ENCODE data around the gene ZMYND8.
A peak's percentile ranks its signal among the peaks of the same experiment; 100 is the strongest.
"Not testable (repeated sequence)": the region's sequence is repeated elsewhere in the genome, so short reads cannot be mapped to it uniquely, and the experiment has no call there.

Gene ZMYND8

DNA sequence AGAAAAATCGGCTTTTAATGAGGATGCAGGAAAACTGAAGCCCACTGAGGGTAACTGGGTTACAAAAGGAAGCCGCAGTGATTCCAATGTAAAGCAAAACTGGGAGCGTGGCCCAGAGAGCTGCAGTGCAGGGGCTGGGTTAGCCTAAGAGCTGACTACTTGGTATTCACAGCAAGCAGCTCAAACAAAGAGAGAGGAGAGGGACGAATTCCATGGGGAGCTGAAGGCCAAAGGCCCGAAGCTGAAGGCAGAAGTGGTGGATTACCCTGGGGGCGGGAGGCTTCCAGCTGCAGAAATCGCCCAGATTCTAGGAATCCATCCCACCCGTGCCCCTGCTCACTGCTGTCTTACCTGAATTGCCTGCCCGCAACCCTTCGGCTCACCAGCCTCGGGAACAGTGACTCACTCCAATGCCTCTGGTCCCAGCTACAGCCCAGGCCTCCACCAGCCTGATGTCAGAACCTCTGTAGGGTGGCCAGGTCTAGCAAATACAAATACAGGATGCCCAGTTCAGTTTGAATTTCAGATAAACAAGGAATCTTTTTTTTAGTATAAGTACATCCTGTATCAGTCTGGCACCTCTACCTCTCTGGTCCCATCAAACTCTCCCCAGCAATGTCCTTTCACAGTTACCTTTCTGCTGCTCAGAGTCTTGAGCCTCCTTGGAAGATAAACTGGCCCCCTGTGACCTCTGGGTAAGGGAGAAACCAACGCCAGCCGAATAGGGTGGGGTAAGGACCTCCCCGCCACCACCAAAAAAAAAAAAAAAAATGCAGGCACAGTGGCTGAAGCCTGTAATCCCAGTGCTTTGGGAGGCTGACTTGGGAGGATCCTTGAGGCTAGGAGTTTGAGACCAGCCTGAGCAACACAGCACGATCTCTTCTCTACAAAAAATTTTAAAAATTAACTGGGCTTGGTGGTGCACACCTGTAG is 14.6 kb upstream of the ZMYND8 start:
- no peak for DNase-seq

DNA sequence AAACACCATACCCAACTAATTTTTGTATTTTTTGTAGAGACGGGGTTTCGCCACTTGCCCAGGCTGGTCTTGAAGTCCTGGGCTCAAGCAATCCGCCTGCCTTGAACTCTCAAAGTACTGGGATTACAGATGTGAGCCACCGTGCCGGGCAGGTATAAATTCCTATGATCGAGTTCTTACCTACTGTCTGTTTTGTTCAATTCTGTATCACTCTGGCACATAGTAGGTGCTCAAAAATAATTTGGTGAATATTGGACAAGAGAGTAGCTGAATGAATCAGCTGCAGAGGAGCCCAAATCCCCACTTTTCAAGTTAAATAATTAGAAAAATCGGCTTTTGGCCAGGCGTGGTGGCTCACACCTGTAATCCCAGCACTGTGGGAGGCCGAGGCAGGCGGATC is 13.7 kb upstream of the ZMYND8 start:
- no peak for DNase-seq

DNA sequence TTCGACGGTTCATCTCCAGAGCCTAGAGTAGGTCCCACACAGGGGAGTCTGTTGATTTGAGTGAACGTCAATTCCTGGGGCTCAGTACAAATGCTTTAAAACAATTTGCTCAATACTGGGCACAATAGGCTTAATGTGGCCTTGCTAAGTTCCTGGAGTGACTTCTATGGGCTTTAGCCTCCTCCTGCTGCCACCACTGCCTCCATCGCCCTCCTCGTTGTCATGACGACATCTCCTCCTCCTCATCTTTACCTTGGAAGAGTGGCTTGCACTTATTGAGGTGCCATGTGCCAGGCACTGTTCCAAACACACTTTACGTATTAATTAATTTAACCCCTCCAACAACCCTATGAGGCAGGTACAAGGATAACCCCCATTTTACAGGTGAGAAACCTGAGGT is 11.8 kb upstream of the ZMYND8 start:
- DNase-seq, result no peak

DNA sequence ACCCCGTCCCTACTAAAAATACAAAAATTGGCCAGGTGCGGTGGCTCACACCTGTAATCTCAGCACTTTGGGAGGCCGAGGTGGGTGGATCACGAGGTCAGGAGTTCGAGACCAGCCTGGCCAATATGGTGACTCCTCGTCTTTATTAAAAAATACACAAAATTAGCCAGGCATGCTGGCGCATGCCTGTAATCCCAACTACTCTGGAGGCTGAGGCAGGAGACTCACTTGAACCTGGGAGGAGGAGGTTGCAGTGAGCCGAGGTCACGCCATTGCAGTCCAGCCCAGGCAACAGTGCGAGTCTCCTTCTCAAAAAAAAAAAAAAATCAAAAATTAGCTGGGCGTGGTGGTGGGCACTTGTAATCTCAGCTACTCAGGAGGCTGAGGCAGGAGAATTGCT is 9.8 kb upstream of the ZMYND8 start:
- not testable (repeated sequence) for DNase-seq

DNA sequence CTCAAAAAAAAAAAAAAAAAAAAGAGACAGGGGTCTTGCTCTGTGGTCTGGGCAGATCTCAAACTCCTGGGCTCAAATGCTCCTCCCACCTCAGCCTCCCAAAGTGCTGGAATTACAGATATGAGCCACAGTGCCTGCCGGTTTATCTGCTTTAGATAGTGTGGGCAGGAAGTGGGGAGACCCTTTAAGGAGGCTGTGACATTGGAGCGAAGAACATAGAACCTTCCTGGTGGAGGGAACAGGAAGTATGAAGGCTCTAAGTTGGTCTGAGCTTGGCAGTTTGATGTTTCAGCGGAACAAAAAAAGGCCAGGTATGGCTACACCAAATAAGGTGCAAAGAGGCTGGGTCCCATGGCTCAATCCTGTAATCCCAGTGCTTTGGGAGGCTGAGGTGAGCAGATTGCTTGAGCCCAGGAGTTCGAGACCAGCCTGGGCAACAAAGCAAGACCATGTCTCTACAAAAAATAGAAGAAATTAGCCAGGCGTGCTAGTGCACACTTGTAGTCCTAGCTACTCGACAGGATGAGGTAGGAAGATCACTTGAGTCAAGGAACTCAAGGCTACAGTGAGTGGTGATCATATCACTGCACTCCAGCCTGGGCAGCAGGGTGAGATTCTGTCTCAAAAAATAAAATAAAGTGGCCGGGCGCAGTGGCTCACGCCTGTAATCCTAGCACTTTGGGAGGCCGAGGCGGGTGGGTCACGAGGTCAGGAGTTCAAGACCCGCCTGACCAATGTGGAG is 8.7 kb upstream of the ZMYND8 start:
- no peak for DNase-seq

DNA sequence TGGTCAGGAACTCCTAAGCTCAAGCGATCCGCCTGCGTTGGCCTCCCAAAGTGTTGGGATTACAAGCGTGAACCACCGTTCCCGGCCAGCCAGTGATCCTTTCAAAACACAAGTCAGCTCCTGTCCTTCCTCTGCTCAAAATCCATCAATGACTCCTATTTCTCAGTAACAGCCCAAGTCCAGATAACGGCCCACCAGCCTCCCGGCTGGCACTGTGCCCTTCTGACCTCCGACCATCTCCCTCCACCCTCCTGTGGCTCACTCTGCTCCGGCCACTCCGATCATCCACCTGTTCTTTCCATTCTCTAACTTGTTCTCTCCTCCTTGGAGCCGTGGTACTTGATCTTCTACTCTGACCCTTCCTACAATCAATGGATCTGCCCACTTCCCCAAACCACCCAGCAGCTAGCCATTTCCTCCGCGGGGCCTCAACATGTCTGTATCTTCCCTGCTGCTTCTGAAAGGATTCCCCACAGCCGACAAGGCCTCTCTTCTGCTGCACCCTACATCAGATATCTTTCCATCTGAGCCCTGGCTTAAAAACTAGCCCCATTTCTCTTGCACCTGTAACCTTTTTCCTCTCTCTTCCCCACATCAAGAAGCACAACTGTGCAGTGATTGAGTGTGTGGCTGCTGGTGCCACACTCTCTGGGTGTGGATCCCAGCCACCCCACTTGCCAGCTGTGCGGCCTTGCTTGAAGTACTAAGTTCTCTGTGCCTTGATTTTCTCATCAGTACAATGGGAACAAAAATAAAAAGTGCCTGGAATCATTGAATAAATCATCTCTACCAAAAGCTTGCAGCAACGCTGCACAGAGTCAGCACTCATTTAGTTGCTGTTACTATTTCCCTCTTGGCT is 6.1 kb upstream of the ZMYND8 start:
- no peak for DNase-seq

DNA sequence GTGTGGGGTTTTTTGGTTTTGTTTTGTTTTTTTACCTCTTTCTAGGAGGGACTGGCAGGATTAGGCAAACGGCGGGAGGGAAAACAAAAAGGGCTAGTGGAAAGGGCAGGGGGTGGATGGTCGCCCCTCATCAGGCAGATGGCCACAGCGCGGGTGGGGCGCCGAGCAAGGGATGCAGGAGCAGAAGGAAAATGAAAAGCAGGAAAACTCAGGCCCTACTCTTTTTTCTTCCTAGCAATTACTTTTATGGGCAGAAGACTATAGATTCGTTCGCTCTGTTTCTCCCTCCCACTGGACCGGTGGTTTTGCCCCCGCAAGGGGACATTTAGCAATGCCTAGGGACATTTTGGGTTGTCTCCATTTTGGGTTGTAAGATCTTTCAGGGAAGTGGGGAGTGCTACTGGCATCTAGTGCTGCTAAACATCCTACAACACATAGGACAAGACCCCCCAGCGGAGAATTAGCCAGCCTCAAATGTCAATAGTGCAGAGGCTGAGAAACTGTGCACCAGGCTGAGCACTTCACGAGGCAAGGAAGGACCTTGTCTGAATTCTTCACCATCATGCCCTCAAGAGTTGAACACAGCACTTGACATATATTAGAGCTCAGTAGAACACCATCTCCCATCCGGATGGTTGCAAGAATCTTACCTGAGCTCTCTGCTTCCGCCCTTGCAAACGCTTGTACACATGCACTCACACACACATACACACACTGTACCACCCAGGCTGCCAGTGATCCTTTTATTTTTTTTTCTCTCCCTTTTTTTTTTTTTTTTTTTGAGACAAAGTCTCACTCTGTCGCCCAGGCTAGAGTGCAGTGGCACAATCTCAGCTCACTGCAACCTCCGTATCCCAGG is 4.8 kb upstream of the ZMYND8 start:
- DNase-seq, result no peak

DNA sequence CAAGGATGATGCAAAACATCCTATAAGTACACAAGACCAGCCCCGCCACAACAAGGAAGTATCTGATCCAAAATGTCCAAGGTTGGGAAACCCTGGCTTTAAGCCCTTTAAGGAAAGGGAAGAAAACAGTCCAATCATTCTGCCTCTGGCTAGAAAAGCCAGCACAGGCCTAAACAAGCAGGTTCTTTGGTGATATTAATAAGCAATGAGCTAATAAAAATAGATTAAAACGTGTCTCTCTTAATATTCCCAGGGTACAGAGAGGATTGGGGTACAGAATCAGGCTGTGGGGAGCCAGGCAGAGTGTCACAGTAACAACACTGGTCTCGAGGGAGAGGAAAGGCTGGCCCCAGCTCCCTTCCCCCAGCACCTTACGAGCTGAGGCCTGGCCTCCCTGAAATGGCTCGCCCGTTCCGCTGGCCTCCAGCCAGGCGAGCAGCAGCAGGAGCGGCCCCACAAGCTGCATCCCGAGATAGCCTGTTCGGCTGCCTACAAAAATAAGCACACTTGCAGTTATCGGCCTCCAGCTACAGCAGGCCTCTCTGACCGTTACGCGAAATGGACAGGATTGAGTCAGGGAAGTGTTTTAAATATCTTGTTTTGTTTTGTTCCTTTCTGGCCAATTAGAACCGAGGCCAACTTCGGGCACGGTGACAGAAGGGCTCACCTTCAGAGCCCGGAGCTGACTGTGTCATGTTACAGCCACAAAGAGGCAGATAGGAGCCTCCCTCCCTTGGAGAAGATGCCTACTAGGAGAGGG is 4.0 kb upstream of the ZMYND8 start:
- no peak for DNase-seq

DNA sequence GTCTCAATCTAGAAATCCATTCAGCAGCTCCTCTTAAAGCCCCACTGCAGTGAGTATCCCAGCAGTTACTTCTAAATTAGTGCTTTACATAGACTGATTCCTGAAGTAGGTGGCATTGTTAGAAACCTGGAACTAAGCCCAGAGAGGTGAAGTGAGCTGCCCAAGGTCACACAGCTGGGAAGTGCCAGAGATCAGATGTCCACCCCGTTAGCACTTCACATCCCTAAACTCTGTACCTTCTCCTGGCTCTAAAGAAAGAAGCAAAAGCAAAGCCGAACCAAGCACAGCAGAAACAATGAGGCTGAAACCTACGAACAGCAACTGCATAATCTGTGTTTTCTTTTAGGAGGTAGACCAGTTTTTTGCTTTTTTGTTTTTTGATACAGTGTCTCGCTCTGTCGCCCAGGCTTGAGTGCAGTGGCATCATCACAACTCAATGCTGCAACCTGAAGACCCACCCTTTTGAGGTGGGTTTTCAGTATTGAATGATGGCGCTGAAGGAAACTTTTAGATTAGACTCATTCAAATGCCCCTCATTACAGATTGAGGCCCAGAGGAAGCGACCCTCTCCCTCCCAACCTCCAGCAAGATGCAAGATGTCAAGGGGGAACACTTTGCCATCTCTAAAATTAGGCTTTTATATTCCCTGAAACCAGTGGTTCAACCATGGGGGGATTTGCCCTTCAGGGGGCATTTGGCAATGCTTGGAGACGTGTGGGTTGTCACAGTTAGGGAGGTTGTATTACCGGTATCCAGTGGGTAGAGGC is 3.2 kb upstream of the ZMYND8 start:
- DNase-seq, result no peak

DNA sequence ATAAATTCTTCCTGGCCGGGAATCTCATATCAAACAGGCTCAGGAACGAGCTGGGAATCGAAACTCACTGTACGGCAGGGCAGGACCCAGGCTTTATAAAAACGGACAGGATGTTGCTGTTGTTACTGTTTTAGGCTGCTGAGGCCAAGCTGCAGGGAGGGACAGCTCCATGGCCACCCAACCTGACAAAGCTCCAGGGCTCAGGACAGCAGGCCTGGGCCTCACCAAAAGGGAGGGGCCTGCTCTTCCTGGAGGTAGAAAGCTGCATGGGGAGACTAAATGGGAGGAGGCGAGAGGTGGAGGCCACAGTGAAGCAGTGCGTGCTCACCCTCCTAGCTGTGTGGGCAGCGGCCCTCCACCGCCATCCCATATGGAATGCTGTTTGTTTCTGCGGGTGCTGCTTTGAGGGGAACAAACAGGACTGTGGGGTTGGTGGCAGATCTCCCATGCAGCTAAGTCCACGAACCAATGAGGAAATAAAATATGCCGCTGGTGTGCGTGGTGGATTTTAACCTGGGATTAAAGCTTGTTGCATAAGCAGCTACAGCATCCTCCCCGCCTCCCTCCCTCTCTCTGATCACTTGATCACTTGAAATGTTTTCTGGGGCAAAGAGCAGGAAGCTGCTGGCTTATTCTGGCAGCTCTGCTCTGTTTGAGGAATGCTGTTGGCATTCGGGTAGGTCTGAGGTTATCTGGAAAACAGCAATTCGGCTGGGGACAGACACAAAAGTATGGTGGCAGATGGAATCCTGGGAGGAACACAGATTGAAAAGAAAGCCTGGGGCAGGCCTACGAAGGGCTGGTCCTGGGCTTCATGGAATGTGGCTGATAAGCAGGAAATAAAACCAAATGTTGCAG is 2.4 kb upstream of the ZMYND8 start:
- no peak for DNase-seq

DNA sequence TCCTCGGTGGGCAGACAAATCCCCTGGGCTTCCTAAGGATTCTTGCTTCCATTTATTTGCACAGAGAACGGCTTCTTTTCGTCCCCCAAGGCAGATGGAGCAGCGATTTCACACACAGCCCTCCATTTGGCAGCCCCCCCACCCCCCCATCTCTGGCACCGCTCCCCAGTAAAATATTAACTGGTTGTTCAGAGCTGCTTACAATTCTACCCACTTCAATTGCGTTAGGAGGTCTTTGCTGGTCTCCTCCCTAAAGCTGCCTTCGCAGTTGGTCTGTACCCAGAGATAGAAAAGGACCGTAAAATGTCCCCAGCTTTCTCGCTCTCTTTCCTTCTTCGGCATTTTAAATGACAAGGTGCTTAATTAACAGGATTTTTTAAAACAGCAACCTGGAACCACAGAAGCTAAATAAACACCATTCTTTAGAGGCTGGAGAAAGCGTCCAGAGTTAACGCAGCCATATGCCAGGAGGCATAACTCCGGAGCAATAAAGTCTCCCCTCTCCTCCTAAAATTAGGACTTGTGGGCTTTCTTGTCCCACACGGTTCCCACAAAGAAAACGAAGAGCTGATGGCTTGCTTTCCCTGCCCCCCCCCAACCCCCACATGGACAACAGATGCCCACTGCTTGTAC is 1.7 kb upstream of the ZMYND8 start:
- no peak for DNase-seq

DNA sequence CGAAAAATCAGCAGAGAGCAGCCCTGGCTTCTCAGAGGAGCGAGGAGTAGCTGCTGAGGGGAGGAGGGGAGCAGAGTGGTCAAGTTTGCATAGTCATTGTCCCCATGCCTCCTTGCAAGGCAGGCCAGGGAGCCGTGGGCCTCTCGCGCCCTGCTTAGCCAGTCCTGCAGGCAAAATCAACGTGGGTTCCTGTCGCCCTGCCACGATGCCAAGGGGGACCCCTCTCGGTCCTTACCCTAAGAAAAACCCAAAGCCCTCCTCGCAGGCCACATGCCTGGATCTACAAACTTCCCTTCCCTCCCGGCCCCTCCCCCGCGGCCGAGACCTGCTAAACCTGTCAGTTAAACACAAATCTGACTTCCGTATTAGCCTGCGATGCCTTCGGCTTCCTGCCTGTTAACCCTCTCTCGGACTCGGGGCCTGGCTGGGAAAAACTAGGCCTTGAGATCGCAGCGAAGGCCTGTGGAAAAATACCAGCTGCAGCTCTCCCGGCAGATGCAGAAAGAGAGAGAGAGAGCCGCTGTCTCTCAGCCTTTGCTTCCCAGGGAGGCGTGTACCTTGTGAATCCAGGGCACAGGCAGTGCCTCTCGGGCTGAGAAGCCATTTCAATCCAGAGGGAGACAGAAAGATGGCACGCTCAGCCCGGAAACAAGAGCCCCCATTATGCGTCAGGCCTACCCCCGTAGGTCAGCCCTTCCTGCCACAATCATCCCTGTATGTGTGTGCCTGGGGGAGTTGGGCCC is 968 bp upstream of the ZMYND8 start:
- peak; percentile 63 for DNase-seq

DNA sequence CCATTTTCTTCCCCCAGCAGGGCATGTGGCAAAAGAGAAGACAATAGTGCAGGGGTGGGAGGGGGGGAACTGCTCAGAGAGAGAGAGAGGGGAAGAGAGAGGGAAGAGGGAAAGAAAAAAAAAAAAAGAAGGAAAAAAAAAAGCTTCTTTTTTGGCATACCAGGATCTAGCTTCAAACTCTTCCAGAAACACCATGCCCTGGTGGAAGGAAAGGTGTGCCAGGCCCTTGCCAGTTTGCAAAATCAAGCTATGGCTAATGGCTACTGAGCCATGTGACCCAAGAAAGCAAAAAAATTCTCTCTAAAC is 326 bp downstream of the ZMYND8 start:
- no peak for DNase-seq

DNA sequence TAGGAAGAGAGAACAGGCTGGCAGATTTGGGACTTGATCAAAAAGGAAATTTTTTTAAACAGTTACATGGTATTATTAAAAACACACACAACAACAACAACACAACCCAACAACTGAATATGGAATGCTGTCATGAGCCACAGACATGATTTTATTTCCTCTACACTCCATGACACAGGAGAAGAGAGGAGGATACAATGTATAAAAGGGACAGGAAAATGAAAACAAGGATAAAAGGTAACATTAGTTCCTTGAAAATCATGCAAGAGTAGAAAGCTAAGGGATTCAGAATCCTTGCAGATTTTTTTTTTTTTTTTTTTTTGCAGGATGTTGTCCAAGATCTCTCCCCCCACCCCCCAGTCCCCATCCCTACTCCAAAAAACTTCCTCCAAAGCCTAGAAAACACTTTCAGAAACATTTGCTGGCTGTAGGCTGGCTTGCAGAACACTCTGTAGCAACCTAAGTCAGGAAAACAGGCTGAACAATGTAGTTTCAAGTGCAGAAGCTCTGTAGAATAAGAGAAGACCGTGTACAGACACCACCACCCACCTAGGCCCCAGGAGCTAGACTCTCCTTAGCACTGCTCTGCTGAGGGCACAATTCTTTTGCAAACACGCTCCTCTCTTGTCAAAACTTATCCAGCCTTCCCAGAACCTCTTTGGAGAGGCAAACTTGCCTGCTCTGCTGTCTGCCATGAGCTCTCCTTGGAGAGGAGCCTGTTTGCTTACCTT is 845 bp downstream of the ZMYND8 start:
- DNase-seq, result no peak

DNA sequence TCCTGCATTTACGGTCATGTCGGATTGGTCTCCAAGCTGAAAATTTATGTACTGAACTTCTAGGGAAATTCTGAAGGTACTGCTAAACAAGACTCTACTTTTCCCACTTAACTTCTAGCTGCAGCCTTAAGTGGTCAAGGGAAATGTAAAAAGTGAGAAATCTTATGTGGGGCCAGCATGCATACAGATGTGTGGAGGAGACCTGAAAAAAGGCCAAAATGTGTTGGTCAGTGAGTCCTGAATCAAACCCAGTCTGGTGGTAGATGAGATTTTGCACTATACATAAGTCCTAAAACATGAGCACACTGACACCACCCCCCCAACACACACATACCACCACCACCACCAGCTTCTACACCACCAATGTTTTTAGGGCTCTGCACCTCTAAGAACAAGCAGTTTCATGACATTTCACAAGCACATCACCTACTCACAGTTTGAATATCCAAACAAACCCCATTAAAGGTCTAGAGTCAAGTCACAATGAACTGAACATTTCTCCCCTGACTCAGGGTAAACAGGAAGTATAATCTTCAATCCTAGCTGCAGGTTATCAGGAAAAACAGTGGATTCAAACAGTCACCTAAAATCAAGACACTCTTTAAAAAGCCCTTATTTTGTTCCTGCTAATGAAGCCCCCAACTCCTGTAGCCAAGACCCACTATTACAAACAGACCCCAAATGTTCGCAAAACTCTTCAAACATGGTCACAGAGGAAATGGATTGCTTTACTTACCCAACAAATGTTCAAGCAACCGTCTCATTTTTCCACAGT is 1.6 kb downstream of the ZMYND8 start:
- no peak for DNase-seq

DNA sequence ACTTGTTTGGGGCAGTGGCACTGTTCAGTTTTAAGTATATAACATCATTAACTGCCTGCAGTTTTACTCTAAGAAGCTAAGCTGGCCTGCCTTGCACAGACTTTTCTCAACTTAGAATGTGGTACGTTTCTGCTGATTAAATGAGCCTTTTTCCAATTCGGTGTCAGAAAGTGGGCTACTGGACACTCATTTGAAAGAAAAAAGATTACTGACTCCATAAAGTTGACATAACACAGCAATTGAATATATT is 2.1 kb downstream of the ZMYND8 start:
- no peak for DNase-seq

DNA sequence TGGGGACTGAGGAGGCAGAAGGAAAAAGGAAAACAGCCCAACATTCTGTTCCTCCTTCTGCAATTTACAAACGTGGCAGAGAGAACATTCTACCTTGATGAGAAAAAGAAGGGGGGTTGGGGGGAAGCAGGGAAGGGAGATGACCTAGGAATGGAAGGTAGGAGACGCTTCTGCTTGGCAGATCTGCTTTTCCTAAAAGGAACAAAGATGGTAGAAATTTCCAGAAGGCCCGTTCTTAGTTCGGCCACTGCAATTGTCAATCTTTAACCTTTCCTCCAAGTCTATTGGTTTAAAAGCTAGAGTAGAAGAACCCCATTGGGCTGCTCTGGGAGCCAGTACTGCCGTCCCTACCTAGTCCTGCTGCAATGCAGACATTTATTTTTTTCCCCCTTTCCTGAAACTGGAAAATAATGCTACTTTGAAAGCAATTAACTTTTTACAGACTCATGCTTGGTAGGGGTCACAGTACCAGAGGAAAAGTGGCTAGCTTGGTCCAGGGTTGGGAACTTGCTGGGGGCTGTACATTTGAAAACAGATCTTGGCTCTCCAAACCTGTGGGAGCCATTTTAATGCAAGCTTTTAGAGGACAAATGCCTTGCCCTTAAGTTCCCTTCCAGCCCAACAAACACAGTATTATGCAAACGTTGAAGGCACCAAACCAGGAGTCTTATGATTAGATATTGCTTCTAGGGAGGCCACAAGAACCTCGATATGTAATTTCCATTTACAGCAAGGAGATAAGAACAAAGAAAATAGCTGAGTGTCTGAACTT is 2.6 kb downstream of the ZMYND8 start:
- no peak for DNase-seq
